GM12873 (cell line): ENCODE results near the gene IGFL2.

Source experiments
- CTCF ChIP-seq: IDR thresholded peaks from 2 replicates; pipeline ENCODE4 v1.5.1; 2012; ENCODE audit warnings: low read depth, mild to moderate bottlenecking, moderate library complexity, low read length, control low read depth; ENCODE audit not compliant: insufficient read depth; ENCODE audit errors: missing control alignments

Gene IGFL2

DNA sequence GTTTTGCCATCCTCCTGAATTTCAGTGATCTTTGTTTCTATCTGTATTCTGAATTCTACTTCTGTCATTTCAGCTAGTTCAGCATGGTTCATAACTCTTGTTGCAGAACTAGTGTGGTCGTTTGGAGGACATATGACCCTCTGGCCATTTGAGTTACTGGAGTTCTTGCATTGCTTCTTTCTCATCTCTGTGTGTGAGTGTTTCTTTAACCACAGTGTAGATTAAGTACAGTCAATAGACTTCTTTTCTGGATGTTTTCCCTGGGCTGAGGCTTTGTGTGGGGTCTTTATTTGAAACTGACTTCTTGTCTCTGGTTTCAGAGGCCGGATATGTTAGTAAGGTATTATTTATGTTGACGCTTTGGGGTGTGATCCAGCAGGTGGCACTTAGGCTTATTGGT, 14.7 kb downstream of the IGFL2 start:
- TF ChIP-seq CTCF: no peak

DNA sequence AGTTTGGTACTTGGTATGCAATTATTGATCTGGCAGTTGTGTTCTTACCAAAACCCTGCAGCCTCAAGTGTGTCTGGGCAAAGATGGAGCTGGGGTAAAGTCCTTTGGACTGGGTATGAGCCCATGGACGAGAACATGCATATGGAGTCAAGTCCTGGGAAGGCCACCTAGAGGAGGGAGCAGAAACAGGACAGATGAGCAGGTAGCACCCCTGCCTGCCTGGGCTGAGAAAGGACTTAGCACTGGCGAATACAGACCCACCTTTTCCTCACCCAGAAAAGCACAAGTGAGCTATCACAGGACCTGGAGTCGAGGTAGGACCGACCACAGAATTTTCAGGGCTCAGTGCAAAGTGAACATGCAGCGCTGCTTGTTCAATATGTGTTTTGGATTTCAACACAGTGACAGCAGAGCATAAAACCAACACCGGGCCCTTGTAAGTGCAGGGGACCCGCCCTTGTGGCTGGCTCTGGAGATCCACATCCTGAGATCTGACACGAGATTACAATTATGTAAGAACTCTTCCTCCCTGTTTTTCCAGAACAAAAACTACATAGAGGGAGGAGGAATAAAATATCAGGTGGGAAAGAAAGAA, 25.9 kb downstream of the IGFL2 start:
- TF ChIP-seq CTCF: peak; percentile 18

GRCh38 chr19:46176116-46176860, 28.2 kb downstream of the IGFL2 start:
- no peak for TF ChIP-seq CTCF

DNA sequence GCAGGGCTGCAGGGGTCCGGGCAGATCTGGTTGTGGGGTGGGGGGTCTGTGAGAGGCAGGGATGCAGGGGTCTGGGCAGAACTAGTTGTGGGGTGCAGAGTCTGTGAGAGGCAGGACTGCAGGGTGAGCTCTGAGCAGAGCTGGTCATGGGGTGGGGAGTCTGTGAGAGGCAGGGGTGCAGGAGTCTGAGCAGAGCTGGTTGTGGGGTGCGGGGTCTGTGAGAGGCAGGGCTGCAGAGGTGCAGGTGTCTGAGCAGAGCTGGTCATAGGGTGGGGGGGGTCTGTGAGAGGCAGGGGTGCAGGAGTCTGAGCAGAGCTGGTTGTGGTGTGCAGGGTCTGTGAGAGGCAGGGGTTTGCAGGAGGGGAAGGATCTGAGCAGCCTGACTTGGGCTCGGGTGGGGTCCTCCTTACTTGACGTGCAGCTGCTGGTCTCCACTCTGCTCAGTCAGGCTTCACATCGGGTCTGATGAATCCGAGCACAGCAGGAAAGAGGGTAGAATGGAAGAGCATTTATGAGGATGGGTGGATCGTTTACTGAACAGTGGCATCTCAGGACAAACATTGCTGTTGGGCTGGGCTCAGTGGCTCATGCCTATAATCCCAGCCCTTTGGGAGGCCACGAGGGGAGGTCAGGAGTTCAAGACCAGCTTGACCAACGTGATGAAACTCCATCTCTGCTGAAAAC, 31.2 kb downstream of the IGFL2 start:
- TF ChIP-seq CTCF: no peak

DNA sequence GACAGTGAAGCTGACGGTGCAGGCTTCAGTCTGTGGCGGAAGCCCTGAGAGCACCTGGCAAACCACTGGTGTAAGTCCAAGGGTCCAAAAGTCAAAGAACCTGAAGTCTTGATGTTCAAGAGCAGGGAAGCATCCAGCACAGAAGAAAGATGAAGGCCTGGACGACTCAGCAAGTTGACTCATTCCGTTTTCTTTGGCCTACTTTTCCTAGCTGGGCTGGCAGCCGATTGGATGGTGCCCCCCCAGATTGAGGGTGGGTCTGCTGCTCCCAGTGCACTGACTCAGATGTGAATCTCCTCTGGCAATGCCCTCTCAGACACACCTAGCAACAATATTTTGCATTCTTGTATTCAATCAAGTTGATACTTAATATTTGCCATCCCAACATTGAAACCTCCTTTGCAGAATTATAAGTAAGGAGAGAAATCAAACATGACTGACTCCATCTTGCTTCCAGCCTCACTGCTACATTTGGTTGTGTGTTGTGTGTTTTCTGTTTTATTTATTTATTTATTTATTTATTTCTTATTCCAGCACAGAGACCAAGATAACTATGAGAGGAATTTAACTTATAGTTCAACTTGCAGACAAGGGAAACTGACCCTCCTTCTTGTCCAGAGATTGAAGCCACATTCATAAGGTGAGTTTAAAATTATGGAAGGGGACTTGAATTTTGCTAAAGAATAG, 32.8 kb downstream of the IGFL2 start:
- TF ChIP-seq CTCF: no peak

GRCh38 chr19:46181388-46181779, 33.3 kb downstream of the IGFL2 start:
- TF ChIP-seq CTCF: no peak

- no peak for TF ChIP-seq CTCF
These were observed 34.4 kb downstream of the IGFL2 start for GRCh38 chr19:46182476-46182875.
